DLD1 (cell line): Measurements from ENCODE around the gene ST3GAL5.

Experiments used
- in situ Hi-C: cut with HindIII; loops from 2 replicates; pipeline ENCODE4 v1.10.0; 2017; ENCODE audit warnings: low sequenced_read_pairs

ST3GAL5 gene

DNA sequence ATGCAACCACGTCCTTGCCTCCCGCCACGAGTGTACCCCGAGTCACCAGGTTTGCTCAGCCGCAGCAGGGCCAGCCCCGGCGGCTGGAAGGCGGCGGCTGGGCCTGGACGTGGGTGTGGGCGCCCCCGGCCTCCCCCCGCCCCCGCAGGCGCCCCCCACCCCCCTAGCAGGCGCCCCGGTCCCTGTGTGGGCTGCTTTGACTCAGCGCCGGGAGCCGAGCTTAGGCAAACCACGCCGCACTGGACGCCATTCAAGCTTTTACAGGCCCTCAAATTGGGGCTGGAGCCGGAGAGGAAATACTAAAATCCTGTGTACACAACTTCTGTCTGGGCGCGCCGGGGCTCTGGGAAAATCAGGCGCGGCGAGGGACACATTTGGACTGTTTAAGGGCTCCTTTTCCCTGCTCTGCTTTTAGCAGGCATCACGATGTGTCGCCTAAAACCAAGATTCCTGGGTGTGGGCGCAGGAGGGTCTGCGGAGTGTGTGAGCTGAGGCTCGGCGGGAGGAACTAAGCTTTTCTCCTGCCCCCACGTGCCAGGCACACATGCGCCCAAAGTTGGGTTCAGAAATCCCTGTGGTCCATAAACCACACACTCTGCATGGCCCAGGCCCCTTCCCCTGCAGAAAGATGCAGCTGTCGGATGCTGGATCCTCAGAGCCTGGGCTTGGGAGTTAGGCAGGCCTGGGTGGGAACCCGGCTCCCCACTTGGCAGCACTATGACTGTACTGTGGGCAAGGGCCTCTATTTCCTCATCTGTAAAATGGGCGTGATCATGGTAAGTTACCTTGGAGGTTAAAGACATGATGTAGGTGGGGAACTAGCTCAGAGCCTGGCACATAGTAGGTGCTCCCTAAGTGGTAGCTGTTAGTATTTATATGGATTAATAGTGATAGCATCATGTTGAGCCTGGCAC is 77.4 kb downstream of the ST3GAL5 start:
- in situ Hi-C loops: no loop called here

DNA sequence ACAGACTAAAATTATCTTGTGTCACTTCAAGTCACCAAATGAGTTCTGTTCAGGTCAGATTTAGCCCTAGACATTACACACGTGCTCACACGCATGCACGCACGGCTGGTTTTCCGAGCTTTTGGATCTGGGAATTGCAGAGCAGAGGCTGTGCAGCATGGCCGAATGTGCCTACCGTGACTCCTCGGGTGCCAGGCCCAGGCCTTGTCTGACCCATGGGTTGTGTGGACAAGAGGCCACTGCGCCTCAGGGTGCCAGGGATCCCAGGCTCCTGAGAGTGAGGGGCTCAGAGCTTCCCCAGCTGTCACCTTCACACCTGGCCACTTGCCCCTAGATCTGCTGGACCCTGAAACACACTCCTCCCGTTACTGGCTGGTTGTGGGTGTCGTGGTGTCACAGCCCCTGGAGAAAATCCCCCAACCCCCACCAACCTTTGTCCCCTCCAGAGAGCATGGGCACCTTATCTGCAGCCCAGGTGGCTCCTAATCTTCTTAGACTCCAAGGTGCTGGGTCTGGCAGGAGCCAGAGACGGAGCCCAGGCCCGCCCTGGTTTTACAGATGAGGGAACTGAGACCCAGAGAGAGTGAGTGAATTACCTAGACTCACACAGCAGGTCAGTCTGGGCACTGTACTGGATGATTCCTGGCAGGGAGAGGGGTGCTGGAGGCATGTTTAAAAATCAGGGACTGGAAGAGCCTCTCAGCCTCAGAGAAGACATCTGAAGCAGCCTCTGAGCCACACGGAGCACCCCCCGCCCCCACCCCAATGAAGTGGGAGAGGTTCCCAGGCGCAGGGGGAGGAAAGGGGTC is 78.2 kb downstream of the ST3GAL5 start:
- in situ Hi-C loops: no loop called here

DNA sequence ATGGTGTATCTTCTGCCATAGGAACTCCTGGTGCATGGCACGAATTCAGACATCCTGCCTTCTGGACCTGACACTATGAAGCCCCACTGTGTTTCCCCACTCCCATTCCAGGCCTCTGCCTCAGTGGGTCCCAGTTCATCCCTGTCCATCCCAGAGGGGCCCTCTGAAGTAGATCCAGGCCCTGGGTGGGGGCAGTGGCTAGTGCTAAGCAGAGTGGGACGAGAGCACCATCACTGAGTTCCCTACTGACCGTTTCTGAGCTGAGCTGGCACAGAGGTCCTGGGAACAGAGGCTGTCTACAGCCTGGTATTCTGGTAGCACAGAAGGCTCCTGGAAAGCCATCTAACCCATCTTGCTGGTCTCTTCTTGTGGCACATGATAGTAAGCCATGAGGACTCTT is 81.0 kb downstream of the ST3GAL5 start:
- in situ Hi-C loops: no loop called here

- in situ Hi-C loops: no loop called here
Measured at GRCh38 chr2:85806358-85807118, 82.3 kb downstream of the ST3GAL5 start.

DNA sequence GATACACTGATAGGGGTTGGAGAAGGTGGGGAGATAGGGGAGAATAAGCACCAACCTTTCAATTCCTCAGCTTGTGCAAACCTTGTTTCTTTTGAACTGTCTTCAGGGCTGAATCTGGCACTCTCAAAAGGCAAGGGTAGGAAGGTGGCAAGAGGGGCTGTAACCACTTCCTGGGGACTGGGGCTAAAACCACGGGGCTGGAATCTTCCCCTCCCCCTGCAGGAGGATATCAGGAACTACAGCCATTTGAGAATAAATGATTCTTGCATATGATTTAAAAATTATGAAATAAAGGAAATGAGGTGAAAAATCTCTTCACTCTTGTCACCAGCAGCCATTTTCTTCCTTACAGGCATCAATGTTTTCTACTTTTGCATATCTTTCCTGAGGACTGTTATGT is 84.2 kb downstream of the ST3GAL5 start:
- in situ Hi-C loops: loop anchor here (5.0 kb wide), 1 partner anchor 82 kb away; no protein-coding TSS in a partner anchor

DNA sequence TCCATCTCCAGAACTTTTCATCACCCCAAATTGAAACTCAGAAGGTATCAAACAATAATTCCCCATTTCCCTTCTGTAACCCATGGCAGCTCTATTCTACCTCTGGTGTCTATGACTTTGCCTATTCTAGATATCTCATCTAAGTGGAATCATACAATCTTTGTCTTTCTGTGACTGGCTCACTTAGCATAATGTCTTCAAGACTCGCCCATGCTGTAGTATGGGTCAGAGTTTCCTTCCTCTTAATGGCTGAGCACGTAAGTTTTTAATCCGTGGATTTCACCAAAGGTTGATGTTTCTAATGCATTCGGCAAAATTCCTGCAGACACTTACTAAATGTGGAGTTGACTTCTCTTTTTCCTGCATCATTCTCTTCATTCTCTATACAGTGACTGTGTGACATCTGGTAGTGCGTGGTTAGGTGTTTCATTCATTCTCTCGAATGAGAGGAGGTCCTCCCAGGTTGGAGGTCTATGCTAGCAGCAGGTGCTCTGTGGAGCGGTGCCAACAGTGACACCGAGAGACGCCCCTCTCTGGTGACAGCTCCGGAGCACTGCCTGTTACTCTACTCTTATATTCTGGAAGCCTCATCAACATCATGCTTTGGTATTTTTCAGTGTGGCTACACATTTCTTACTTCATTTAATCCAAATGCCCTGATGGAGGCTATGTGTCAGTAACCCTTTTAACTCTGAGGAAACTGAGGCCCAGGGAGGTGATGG is 84.9 kb downstream of the ST3GAL5 start:
- in situ Hi-C loops: loop anchor here (5.0 kb wide), 1 partner anchor 82 kb away; no protein-coding TSS in a partner anchor

DNA sequence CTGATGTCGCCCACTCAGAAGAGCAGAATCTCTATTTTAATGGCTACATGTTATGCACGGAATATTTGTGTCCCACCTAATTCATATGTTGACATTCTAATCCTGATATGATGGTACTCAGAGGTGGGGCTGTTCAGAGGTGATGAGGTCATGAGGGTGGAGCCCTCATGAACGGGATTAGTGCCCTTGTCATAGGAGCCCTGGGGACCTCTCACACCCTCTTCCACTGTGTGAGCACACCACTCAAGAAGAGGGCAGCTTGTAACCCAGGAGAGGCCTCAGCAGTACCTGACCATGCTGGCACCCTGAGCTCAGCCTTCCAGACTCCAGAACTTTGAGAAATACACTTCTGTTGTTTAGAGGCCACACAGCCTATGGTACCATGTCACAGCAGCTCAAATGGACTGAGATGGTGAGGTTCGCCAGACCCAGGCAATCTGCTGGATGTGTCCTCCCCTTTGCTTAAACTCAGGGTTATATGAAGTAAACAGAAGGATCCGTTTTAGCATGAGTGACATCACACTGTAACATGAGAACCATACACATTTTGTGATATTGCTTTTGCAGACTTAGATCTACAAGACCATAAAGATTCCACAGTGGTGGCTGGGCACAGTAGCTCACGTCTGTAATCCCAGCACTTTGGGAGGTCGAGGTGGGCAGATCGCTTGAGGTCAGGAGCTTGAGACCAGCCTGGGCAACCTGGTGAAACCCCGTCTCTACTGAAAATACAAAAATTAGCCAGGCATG is 86.3 kb downstream of the ST3GAL5 start:
- in situ Hi-C loops: loop anchor here (5.0 kb wide), 1 partner anchor 80 kb away; no protein-coding TSS in a partner anchor

DNA sequence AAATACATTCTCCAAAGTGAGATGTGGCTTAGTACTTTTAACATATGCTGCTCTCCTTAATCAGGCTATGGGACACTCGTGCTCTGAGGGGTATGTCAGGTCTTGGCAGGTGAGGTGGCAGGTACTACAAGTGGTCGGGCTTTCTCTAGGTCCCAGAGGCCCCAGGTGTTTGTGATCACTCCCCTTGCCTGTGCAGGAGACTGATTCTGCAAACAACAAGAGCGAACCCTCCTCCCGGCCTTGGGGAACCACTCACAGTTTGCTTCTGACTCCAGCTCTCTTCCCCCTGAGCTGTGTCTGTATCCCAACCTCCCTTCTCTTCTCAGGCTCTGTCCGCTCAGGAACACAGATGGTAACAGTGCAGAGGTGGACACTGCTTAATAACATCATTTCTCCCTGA is 86.9 kb downstream of the ST3GAL5 start:
- in situ Hi-C loops: loop anchor here (5.0 kb wide), 1 partner anchor 80 kb away; no protein-coding TSS in a partner anchor

GRCh38 chr2:85800586-85800985 is 88.2 kb downstream of the ST3GAL5 start:
- in situ Hi-C loops: loop anchor here (5.0 kb wide), 1 partner anchor 78 kb away; no protein-coding TSS in a partner anchor

DNA sequence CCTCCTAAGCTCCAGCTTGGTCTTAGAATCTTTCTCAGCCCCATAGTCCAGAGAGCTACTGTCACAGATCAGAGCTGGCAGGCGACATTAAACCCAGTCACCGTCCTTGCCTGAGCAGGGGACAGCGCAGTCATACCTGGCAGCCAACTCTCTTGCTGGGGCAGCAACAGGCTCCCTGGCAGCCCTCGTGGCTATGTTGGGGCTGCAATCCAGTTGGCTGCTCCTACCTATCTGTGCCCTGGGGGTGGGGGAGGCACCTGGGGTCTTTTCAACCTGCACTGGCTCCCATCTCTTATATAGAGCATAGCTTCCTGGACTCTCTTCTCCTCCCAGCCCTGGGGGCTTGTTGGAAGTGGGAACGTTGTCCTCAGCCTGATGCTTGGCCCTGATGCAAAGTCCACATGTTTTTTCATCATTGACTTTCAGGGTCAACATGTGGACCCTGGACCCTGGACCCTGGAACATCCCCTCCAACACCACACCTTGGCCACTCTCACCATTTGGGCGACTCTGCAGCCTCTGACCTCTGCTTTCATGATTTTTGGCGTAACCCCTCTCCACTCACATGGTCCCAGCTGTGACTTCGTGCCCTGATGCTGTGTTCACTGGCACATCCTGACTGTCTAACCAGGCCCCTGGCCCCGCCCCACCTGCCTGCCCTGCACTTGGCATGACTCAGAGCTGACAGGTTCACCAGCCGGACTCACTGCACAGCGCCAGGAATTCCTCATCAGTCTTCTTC is 89.4 kb downstream of the ST3GAL5 start:
- in situ Hi-C loops: no loop called here

GRCh38 chr2:85797921-85798320 is 90.9 kb downstream of the ST3GAL5 start:
- in situ Hi-C loops: no loop called here

DNA sequence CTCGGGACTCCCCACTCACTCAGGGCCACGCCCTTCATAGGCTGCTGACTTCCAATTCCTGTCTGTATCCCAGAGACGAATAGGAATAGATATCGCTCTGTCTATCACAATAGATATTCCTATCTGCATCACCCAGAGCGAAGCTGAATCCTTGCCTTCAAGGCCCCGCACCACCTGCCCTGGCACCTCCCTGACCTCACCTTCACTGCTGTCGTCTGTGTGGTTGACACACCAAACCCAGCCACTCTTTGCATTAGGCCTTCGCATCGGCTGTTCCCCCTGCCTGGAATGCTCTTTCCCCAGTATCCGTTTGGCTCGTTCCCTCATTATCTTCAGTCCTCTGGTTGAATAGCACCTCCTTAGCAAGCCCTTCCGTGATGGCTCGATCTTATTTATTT is 91.5 kb downstream of the ST3GAL5 start:
- in situ Hi-C loops: no loop called here

GRCh38 chr2:85796341-85797262 is 92.2 kb downstream of the ST3GAL5 start:
- in situ Hi-C loops: no loop called here

GRCh38 chr2:85796046-85796340 is 92.8 kb downstream of the ST3GAL5 start:
- in situ Hi-C loops: no loop called here

DNA sequence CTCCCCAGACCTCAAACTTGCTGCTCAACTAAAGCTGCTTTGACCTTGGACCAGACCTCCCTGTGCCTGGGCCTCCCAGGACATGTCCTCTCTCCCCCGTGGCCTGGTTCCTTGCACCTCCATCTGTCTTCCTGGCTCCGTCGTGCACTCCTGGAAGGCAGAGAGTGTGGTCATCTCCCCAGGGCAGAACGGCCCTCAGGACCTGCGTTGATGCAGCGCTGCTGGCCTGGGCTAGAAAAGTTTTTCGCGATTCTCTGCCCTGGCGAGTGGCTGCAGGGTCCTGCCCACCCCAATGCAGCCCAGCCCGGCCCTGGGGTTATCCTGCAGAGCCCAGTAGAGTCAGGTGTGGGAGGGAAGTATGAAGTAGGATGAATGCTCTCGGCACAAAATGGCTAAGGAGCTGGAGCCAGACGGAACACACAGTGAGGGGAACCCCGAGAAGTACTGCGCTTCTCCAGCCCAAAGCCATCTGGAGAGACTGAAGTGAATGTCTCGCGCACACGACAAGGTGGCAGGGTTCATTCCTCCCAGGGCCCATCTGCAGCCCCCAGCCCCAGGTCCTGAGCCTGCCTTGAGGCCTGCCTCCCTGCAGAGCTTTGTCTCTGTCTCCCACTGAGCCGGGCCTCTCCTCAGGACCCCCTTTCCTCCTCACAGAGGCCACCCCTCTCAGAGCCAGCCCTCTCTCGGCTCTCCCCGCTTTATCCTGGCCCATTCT is 93.3 kb downstream of the ST3GAL5 start:
- in situ Hi-C loops: no loop called here

GRCh38 chr2:85794491-85795121 is 94.2 kb downstream of the ST3GAL5 start:
- in situ Hi-C loops: no loop called here

- in situ Hi-C loops: no loop called here
Measured at GRCh38 chr2:85794038-85794441, 94.8 kb downstream of the ST3GAL5 start.
